GM21825 (cell line): ENCODE results near the gene GDF10.

ENCODE experiments used
- ATAC-seq: cut with Tn5 transposase; IDR thresholded peaks from one replicate; pipeline ENCODE4 v1.9.1; 2021; ENCODE audit warnings: mild to moderate bottlenecking, moderate library complexity; ENCODE audit not compliant: unreplicated experiment

The GDF10 gene

DNA sequence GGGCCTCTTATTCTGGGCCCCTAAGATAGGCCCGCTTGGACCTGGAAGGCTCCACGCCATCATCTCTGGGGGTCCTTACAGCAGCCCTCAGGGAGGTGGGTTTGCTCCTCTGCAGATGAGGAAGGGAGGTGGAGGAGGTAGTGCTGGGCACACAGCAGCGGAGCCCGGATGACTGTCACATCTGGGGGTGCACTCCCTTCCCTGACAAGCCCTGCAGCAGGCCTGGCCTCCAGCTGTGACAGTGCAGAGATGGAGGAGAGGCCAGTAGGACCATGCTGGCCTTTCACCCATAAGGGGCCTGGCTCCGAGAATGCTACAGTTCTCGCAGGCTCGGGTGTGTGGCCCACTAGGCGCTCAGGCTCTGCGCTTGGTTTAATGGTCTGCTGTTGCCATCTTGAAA is 31.5 kb downstream of the GDF10 start:
- no peak for ATAC-seq

- ATAC-seq: no peak
Observed at GRCh38 chr10:47331954-47332353, 32.0 kb downstream of the GDF10 start.

- ATAC-seq: no peak
Observed at GRCh38 chr10:47332371-47332770, 32.4 kb downstream of the GDF10 start.

- ATAC-seq: no peak
Observed at GRCh38 chr10:47332946-47333345, 32.9 kb downstream of the GDF10 start.

DNA sequence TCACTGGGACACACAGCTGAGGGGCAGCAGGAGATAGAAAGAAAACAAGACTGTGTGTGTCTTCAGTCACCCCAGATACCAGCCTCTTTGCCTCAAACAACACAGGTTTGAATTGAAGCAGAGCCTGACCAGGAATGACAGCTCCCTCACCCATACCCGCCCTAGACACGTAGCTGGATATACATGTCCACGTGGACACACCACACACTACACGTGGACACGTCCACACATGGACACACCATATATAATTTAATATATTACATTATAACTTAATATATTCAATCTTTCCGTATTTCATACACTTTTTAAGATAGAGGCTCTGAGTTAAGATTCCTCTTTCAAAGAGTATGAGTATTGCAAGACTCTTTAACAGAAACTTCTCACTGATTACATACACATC is 33.5 kb downstream of the GDF10 start:
- no peak for ATAC-seq

DNA sequence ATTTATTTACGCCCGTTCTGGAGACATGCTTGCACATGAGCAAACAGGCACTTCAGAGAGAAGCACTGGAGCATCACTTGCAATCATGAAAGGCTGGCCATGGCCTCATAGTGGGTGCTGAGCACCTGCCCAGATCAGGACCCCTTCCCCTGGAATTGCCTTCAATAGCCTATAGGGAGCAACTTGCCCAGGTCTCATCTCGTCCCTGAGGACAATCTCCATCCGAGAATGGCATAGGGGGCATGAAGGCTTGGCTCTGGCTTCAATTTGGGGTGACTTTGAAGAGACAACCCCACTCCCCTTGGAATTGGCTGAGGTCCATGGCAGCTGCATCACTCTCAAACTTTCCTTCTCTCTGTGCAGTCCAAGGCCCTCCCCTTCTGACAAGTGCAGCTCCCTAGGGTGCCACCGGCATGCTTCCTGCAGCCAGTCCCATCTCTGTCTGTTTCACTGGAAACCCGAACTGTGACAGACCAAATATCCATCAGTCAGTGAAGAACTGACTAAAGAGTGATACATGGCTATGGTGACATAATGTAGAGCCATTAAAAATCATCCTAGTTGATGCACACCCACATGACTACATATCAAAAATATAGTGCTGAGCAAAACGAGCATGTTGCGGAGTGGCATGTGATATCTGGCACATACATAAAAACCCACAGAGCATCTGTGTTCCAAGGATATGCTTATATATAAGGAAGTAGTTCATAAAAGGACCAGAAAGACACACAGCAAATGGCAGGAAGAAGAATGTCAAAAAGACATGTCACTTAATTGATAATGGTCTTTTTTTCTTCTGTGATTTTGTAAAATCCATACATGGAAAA is 34.7 kb downstream of the GDF10 start:
- no peak for ATAC-seq

- no peak for ATAC-seq
Observed at GRCh38 chr10:47335906-47336305, 35.9 kb downstream of the GDF10 start.

DNA sequence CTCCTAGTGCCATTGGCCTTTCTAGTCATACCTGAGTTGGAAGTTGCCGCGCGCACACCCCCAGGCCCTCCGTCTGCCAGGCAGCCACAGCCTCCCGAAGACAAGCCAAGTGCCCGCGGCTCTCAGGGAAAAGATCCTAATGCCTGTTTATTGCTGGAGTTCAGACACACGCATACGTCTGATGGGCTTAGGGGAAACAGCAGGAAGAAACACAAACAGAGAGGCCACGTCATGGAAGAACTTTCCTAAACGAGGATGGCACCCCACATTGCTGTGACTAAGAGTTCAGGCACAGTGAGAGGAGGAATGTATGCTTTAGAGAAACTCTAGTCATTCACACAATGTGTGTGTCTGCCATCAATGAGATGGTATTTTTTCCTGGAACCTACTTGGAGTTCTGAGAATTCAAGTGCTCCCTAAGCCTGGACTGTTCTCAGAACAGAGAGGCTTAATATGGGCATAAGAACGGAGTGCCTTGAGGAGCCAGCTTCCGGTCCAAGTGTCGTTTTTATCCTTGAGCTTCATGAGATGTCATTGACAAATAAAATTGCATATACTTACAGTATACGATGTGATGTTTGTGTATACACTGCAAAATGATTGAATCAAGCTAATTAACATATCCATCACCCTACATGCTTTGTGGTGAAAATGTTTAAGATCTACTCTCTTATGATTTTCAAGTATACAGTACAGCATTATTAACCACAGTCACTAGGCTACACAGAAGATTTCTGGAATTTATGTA is 36.6 kb downstream of the GDF10 start:
- no peak for ATAC-seq

DNA sequence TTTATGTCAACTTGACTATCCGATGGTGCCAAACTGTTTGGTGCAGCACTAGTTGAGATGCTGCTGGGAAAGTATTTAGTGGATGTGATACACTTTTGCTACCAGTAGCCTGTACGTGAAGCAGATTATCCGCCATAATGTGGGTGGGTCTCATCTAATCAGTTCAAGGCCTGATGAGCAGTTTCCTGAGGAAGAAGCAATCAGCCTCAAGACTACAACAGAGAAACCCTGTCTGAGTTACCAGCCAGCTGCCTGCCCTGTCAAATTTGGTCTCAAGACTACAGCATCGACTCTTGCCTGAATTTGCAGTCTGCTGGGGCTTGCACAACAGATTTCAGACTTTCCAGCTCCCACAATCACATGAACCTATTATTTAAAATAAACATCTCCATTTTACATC is 37.3 kb downstream of the GDF10 start:
- ATAC-seq: no peak

GRCh38 chr10:47339186-47339735 is 39.3 kb downstream of the GDF10 start:
- no peak for ATAC-seq

DNA sequence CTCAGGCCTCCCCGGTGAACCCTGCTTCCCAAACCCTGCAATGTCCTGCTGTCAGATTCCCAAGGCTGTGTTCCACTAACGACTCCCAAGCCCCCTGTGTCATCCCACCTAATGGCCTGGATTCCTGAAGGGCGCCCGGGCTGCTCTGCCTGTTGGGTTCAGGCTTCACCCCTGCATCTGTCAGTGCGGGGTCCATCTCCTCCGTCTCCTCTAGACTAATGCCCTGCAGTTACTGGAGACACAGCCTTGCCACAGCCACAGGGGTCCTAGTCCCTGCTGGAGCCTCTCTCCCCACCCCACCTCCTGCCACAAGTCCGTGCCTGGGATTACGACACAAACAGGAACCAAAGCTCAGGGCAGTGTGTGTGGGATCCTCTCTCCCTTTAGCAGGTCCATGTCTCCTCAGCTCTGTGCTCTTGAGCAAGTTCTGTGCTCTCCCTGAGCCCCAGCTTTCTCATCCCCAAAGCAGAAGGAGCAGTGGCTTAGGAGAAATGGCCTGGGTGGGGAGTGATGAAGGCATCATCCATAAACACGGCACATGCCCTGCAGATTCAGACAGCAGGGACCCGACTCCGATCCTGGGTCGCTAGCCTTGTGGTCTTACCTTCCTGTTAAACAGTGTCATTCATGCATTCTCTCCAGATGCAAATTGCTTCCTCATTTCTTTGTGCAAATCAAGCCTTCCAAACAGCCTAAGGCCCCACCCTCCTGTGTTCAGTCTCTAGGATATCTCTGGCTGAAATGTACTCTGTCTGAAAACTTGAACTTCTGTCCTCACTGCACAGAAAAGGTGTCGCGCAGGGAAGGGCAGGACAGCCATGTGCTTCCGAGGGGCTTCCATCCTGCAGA is 40.0 kb downstream of the GDF10 start:
- ATAC-seq: no peak

GRCh38 chr10:47340608-47341170 is 40.7 kb downstream of the GDF10 start:
- no peak for ATAC-seq

- no peak for ATAC-seq
Observed at GRCh38 chr10:47344996-47345870, 45.2 kb downstream of the GDF10 start.

- ATAC-seq: no peak
Observed at GRCh38 chr10:47346581-47347302, 46.7 kb downstream of the GDF10 start.

- ATAC-seq: no peak
Observed at GRCh38 chr10:47347303-47347675, 47.3 kb downstream of the GDF10 start.

DNA sequence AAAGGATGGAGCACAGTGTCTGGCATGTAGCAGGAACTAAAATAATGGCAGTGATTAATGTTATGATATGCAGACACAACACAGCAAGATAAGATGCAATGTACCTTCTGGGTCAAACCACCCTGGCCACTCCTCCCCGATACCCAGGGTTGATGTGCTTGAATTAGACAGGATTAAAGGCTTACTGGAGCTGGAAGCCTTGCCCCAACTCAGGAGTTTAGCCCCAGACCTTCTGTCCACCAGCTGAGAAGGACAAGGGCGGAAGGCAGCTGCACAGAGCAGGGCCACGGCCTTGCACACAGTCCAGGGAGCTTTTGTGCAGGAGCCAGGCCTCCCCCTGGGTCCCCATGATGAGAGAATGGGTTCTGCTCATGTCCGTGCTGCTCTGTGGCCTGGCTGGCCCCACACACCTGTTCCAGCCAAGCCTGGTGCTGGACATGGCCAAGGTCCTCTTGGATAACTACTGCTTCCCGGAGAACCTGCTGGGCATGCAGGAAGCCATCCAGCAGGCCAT is 48.2 kb downstream of the GDF10 start, which contains the start of gene RBP3:
RBP3 (plus strand) TSS at position 226 of the 514 bp plus-strand sequence; CDS start at position 348, 122 bp downstream.
- ATAC-seq: no peak

DNA sequence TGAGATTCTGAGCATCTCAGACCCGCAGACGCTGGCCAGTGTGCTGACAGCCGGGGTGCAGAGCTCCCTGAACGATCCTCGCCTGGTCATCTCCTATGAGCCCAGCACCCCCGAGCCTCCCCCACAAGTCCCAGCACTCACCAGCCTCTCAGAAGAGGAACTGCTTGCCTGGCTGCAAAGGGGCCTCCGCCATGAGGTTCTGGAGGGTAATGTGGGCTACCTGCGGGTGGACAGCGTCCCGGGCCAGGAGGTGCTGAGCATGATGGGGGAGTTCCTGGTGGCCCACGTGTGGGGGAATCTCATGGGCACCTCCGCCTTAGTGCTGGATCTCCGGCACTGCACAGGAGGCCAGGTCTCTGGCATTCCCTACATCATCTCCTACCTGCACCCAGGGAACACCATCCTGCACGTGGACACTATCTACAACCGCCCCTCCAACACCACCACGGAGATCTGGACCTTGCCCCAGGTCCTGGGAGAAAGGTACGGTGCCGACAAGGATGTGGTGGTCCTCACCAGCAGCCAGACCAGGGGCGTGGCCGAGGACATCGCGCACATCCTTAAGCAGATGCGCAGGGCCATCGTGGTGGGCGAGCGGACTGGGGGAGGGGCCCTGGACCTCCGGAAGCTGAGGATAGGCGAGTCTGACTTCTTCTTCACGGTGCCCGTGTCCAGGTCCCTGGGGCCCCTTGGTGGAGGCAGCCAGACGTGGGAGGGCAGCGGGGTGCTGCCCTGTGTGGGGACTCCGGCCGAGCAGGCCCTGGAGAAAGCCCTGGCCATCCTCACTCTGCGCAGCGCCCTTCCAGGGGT is 48.9 kb downstream of the GDF10 start:
- no peak for ATAC-seq

GRCh38 chr10:47349516-47349915 is 49.5 kb downstream of the GDF10 start:
- ATAC-seq: no peak
